ENCODE results near the gene SH3RF3. TPM values are rescaled to one million over a fixed set of nuclear protein-coding genes. Genes with fewer than 3 reads are reported as not detected.

The SH3RF3 gene
- polyA plus RNA-seq, 2 donors, result 1.1 to 1.3 TPM

GRCh38 chr2:109411640-109412325 lies 282.8 kb downstream of the SH3RF3 start:
- Histone ChIP-seq H3K4me1 (ENCODE audit: control insufficient read depth in 2 of 2, insufficient read depth in 2 of 2, low read length in 1 of 2) (peaks cover 0 to 12% of the 10 kb centered on the region in 2 donors), H3K4me3 (ENCODE audit: low read depth in 1 of 2, low read length in 2 of 2) (no peak overlapping the region), H3K27ac (ENCODE audit: low read depth in 2 of 2, low read length in 1 of 2) (no peak overlapping the region), H3K27me3 (ENCODE audit: control insufficient read depth in 1 of 2, insufficient read depth in 2 of 2, low read length in 2 of 2) (no peaks in the 10 kb centered on the region), H3K36me3 (ENCODE audit: control insufficient read depth in 2 of 2, insufficient read depth in 2 of 2, low read length in 1 of 2) (no peaks in the 10 kb centered on the region), H3K9me3 (ENCODE audit: control insufficient read depth in 2 of 2, insufficient read depth in 1 of 2, low read depth in 1 of 2, low read length in 1 of 2) (no peaks in the 10 kb centered on the region)
- WGBS, 2 donors, result 91 to 93% methylated on average over 19 of the region's 19 CpGs

GRCh38 chr2:109415581-109416013 lies 286.6 kb downstream of the SH3RF3 start:
- Histone ChIP-seq H3K27me3 (ENCODE audit: control insufficient read depth in 1 of 2, insufficient read depth in 2 of 2, low read length in 2 of 2) (no peaks in the 10 kb centered on the region), H3K9me3 (ENCODE audit: control insufficient read depth in 2 of 2, insufficient read depth in 1 of 2, low read depth in 1 of 2, low read length in 1 of 2) (no peaks in the 10 kb centered on the region), H3K27ac (ENCODE audit: low read depth in 2 of 2, low read length in 1 of 2) (no peak overlapping the region), H3K36me3 (ENCODE audit: control insufficient read depth in 2 of 2, insufficient read depth in 2 of 2, low read length in 1 of 2) (no peaks in the 10 kb centered on the region), H3K4me3 (ENCODE audit: low read depth in 1 of 2, low read length in 2 of 2) (no peak overlapping the region), H3K4me1 (ENCODE audit: control insufficient read depth in 2 of 2, insufficient read depth in 2 of 2, low read length in 1 of 2) (peaks cover 0 to 2% of the 10 kb centered on the region in 2 donors)
- WGBS, 2 donors, result 88 to 90% methylated on average over 7 of the region's 7 CpGs

GRCh38 chr2:109417701-109418335 lies 288.8 kb downstream of the SH3RF3 start:
- Histone ChIP-seq H3K27me3 (ENCODE audit: control insufficient read depth in 1 of 2, insufficient read depth in 2 of 2, low read length in 2 of 2) (no peaks in the 10 kb centered on the region), H3K4me3 (ENCODE audit: low read depth in 1 of 2, low read length in 2 of 2) (no peak overlapping the region), H3K4me1 (ENCODE audit: control insufficient read depth in 2 of 2, insufficient read depth in 2 of 2, low read length in 1 of 2) (no peaks in the 10 kb centered on the region), H3K36me3 (ENCODE audit: control insufficient read depth in 2 of 2, insufficient read depth in 2 of 2, low read length in 1 of 2) (no peaks in the 10 kb centered on the region), H3K27ac (ENCODE audit: low read depth in 2 of 2, low read length in 1 of 2) (no peak overlapping the region), H3K9me3 (ENCODE audit: control insufficient read depth in 2 of 2, insufficient read depth in 1 of 2, low read depth in 1 of 2, low read length in 1 of 2) (no peaks in the 10 kb centered on the region)
- 83 to 89% methylated on average over 10 of the region's 10 CpGs for whole genome bisulfite sequencing, 2 donors

DNA sequence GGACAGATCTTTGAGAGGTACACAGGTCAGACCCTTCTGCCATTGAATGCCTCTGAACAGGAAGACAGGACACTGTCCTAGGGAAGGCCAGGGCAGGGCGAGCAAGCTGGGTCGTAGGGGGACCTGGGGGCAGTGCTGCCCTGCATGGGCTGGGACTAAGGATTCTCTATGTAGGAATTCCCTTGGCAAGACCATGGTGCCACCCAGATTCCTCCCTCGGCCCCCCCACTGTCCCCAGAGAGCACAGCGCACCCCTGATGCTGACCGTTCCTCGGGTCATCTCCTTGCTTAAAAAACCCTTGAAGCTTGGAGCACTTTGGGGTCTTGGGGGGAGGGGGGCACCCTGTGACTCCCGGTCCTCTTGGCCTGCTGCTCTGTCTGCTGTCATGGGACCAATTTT lies 289.7 kb downstream of the SH3RF3 start:
- Histone ChIP-seq H3K27me3 (ENCODE audit: control insufficient read depth in 1 of 2, insufficient read depth in 2 of 2, low read length in 2 of 2) (no peaks in the 10 kb centered on the region), H3K4me3 (ENCODE audit: low read depth in 1 of 2, low read length in 2 of 2) (no peak overlapping the region), H3K4me1 (ENCODE audit: control insufficient read depth in 2 of 2, insufficient read depth in 2 of 2, low read length in 1 of 2) (no peaks in the 10 kb centered on the region), H3K27ac (ENCODE audit: low read depth in 2 of 2, low read length in 1 of 2) (no peak overlapping the region), H3K9me3 (ENCODE audit: control insufficient read depth in 2 of 2, insufficient read depth in 1 of 2, low read depth in 1 of 2, low read length in 1 of 2) (no peaks in the 10 kb centered on the region), H3K36me3 (ENCODE audit: control insufficient read depth in 2 of 2, insufficient read depth in 2 of 2, low read length in 1 of 2) (no peaks in the 10 kb centered on the region)
- WGBS, 2 donors, result 80 to 86% methylated on average over 7 of the region's 7 CpGs

DNA sequence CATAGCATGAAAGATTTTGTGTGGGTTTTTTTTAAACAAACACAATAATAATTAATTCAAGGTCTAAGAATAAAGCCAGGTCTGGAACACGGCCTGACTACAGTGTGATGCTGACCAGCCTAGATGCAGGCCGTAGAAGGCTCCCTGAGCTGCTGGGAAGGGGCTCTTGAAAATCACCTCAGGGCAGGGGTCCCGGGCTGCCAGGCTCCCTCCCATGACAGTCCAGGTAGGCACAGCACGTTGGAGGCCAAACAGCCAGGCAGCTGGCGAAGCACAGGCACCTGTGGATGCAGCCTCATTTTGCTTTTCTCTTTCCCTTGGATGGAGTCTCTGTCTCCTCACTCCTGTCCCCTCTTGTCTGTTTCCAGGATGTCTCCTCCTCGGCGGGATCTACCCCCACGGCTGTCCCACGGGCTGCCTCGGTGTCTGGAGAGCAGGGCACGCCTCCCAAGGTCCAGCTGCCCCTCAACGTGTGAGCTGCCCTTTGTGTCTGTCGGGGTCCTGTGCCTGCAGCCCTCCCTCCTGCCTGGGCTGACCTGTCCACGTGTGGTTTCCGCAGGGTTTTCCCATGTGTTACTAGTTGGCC lies 290.3 kb downstream of the SH3RF3 start:
- no peak overlapping the region for H3K27ac ChIP-seq (ENCODE audit: low read depth in 2 of 2, low read length in 1 of 2)
- 82 to 86% methylated on average over 13 to 15 of the region's 15 CpGs for WGBS, 2 donors
- no peaks in the 10 kb centered on the region for H3K27me3 ChIP-seq (ENCODE audit: control insufficient read depth in 1 of 2, insufficient read depth in 2 of 2, low read length in 2 of 2)
- peaks cover 0 to 3% of the 10 kb centered on the region in 2 donors for H3K4me1 ChIP-seq (ENCODE audit: control insufficient read depth in 2 of 2, insufficient read depth in 2 of 2, low read length in 1 of 2)
- H3K4me3 ChIP-seq (ENCODE audit: low read depth in 1 of 2, low read length in 2 of 2), result no peak overlapping the region
- H3K36me3 ChIP-seq (ENCODE audit: control insufficient read depth in 2 of 2, insufficient read depth in 2 of 2, low read length in 1 of 2), result no peaks in the 10 kb centered on the region
- no peaks in the 10 kb centered on the region for H3K9me3 ChIP-seq (ENCODE audit: control insufficient read depth in 2 of 2, insufficient read depth in 1 of 2, low read depth in 1 of 2, low read length in 1 of 2)

- WGBS, 2 donors, result 79 to 85% methylated on average over 5 of the region's 5 CpGs
- Histone ChIP-seq H3K27me3 (ENCODE audit: control insufficient read depth in 1 of 2, insufficient read depth in 2 of 2, low read length in 2 of 2) (no peaks in the 10 kb centered on the region), H3K36me3 (ENCODE audit: control insufficient read depth in 2 of 2, insufficient read depth in 2 of 2, low read length in 1 of 2) (no peaks in the 10 kb centered on the region), H3K27ac (ENCODE audit: low read depth in 2 of 2, low read length in 1 of 2) (no peak overlapping the region), H3K9me3 (ENCODE audit: control insufficient read depth in 2 of 2, insufficient read depth in 1 of 2, low read depth in 1 of 2, low read length in 1 of 2) (no peaks in the 10 kb centered on the region), H3K4me3 (ENCODE audit: low read depth in 1 of 2, low read length in 2 of 2) (no peak overlapping the region), H3K4me1 (ENCODE audit: control insufficient read depth in 2 of 2, insufficient read depth in 2 of 2, low read length in 1 of 2) (peaks cover 0 to 3% of the 10 kb centered on the region in 2 donors)
Measured at GRCh38 chr2:109419960-109420370, 291.0 kb downstream of the SH3RF3 start.

DNA sequence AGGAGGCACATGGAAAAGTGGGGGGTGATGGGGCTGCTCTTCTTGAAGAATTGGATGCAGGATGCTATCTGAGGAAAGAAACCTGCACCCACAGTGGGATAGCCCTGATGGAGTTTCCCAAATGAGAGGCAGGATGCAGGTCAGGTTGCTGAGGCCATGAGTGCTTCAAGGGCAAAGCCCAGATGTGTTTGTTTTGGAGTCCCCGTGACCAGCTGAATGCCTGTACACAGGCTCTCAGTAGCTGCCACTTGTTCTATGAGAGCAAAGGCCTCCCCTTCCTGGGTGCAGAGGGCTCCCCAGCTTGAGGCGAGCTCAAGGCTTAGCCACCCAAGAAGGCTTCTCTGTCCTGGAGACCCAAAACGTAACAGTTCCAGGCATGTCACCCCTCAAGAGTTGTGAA lies 292.1 kb downstream of the SH3RF3 start:
- Histone ChIP-seq H3K27me3 (ENCODE audit: control insufficient read depth in 1 of 2, insufficient read depth in 2 of 2, low read length in 2 of 2) (no peaks in the 10 kb centered on the region), H3K9me3 (ENCODE audit: control insufficient read depth in 2 of 2, insufficient read depth in 1 of 2, low read depth in 1 of 2, low read length in 1 of 2) (no peaks in the 10 kb centered on the region), H3K4me1 (ENCODE audit: control insufficient read depth in 2 of 2, insufficient read depth in 2 of 2, low read length in 1 of 2) (peaks cover 0 to 3% of the 10 kb centered on the region in 2 donors), H3K4me3 (ENCODE audit: low read depth in 1 of 2, low read length in 2 of 2) (no peak overlapping the region), H3K27ac (ENCODE audit: low read depth in 2 of 2, low read length in 1 of 2) (no peak overlapping the region), H3K36me3 (ENCODE audit: control insufficient read depth in 2 of 2, insufficient read depth in 2 of 2, low read length in 1 of 2) (no peaks in the 10 kb centered on the region)
- WGBS, 2 donors, result 92 to 93% methylated on average over 3 of the region's 3 CpGs

- WGBS, 2 donors, result 89% methylated on average over 3 of the region's 3 CpGs
Measured at GRCh38 chr2:109421642-109422041, 292.6 kb downstream of the SH3RF3 start.

GRCh38 chr2:109422071-109422757 lies 293.2 kb downstream of the SH3RF3 start:
- Histone ChIP-seq H3K36me3 (ENCODE audit: control insufficient read depth in 2 of 2, insufficient read depth in 2 of 2, low read length in 1 of 2) (no peaks in the 10 kb centered on the region), H3K4me3 (ENCODE audit: low read depth in 1 of 2, low read length in 2 of 2) (no peak overlapping the region), H3K4me1 (ENCODE audit: control insufficient read depth in 2 of 2, insufficient read depth in 2 of 2, low read length in 1 of 2) (peaks cover 0 to 3% of the 10 kb centered on the region in 2 donors), H3K27me3 (ENCODE audit: control insufficient read depth in 1 of 2, insufficient read depth in 2 of 2, low read length in 2 of 2) (no peaks in the 10 kb centered on the region), H3K9me3 (ENCODE audit: control insufficient read depth in 2 of 2, insufficient read depth in 1 of 2, low read depth in 1 of 2, low read length in 1 of 2) (no peaks in the 10 kb centered on the region), H3K27ac (ENCODE audit: low read depth in 2 of 2, low read length in 1 of 2) (no peak overlapping the region)
- WGBS, 2 donors, result 85 to 88% methylated on average over 10 of the region's 10 CpGs

More at GRCh38 chr2:109421642-109422041, 292.6 kb downstream of the SH3RF3 start:
- no peaks in the 10 kb centered on the region for H3K9me3 ChIP-seq (ENCODE audit: control insufficient read depth in 2 of 2, insufficient read depth in 1 of 2, low read depth in 1 of 2, low read length in 1 of 2)
- H3K36me3 ChIP-seq (ENCODE audit: control insufficient read depth in 2 of 2, insufficient read depth in 2 of 2, low read length in 1 of 2), result no peaks in the 10 kb centered on the region
- no peak overlapping the region for H3K27ac ChIP-seq (ENCODE audit: low read depth in 2 of 2, low read length in 1 of 2)
- no peak overlapping the region for H3K4me3 ChIP-seq (ENCODE audit: low read depth in 1 of 2, low read length in 2 of 2)
- peaks cover 0 to 3% of the 10 kb centered on the region in 2 donors for H3K4me1 ChIP-seq (ENCODE audit: control insufficient read depth in 2 of 2, insufficient read depth in 2 of 2, low read length in 1 of 2)
- no peaks in the 10 kb centered on the region for H3K27me3 ChIP-seq (ENCODE audit: control insufficient read depth in 1 of 2, insufficient read depth in 2 of 2, low read length in 2 of 2)
